ENCODE results near the gene FETUB. TPM values are rescaled to one million over a fixed set of nuclear protein-coding genes. Genes with fewer than 3 reads are reported as not detected.

Gene FETUB
- total and polyA plus RNA-seq, 2 donors (not counting 1 experiment from before 2014, with no cell fraction given): not detected

DNA sequence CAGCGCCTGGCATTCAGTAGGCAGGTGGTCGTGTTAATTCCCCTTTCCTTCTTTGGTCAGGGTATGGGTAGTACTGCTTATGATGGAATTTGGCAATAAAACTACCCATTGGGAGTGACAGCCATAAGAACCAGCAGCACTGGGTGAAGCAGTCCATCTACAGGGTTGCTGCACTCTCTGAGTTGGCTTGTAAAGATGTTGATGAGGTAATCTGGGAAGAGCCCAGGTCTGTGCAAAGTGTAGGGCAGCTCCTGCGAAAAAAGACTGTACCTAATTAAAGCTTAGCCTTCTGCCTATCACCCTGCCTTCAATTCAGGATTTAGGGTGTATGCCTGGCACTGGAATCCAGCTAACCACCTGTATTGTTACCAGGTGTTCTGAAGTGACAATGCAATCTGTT, 4.7 kb upstream of the FETUB start:
- DNase-seq: no peak
- CTCF ChIA-PET: interaction anchor here (1.9 kb wide), 1 partner anchor 21 kb away, joined by 4 read pairs; no protein-coding TSS in a partner anchor
- H3K4me1 Mint-ChIP-seq: no peaks in the 10 kb centered on the region
- Histone ChIP-seq H3K4me1 (ENCODE audit: control insufficient read depth in 2 of 2, insufficient read depth in 2 of 2, low read length in 2 of 2) (no peaks in the 10 kb centered on the region), H3K36me3 (replicated peaks in 1 of 2; ENCODE audit: control extremely low read depth in 1 of 2, control insufficient read depth in 1 of 2, extremely low read depth in 1 of 2, insufficient read depth in 2 of 2, low read length in 1 of 2) (no peaks in the 10 kb centered on the region), H3K27me3 (replicated peaks in 1 of 4; ENCODE audit: control extremely low read depth in 1 of 4, control insufficient read depth in 3 of 4, insufficient read depth in 4 of 4, low read length in 3 of 4) (peaks cover 0 to 13% (median 0%) of the 10 kb centered on the region in 4 experiments), H3K27ac (ENCODE audit: low read length in 2 of 2) (no peak overlapping the region), H3K9me3 (ENCODE audit: control extremely low read depth in 1 of 3, control insufficient read depth in 2 of 3, insufficient read depth in 1 of 3, low read length in 2 of 3) (peaks cover 0 to 3% (median 0%) of the 10 kb centered on the region in 3 donors), H3K4me3 (ENCODE audit: control extremely low read depth in 1 of 5, extremely low read depth in 1 of 5, insufficient read depth in 1 of 5, low read depth in 2 of 5, low read length in 4 of 5) (no peak overlapping the region), H2AFZ (ENCODE audit: insufficient read depth, low read depth, low read length, poor library complexity, severe bottlenecking) (no peak overlapping the region), H3K4me2 (replicated peaks; ENCODE audit: low read depth, low read length, poor library complexity, severe bottlenecking) (no peak overlapping the region), H3K9ac (ENCODE audit: low read length) (no peak overlapping the region), H3K79me2 (ENCODE audit: control insufficient read depth, insufficient read depth, low read length) (no peaks in the 10 kb centered on the region), H4K20me1 (ENCODE audit: control insufficient read depth, insufficient read depth, low read length, poor library complexity, severe bottlenecking) (no peaks in the 10 kb centered on the region)
- H3K27me3 Mint-ChIP-seq: peaks cover 10% of the 10 kb centered on the region
- 92% methylated on average over 2 of the region's 3 CpGs for WGBS (ENCODE audit: insufficient coverage)
- no peaks in the 10 kb centered on the region for H3K9me3 Mint-ChIP-seq (ENCODE audit: insufficient read depth)
- no peak overlapping the region for H3K4me3 Mint-ChIP-seq
- TF ChIP-seq, protein P1, sequence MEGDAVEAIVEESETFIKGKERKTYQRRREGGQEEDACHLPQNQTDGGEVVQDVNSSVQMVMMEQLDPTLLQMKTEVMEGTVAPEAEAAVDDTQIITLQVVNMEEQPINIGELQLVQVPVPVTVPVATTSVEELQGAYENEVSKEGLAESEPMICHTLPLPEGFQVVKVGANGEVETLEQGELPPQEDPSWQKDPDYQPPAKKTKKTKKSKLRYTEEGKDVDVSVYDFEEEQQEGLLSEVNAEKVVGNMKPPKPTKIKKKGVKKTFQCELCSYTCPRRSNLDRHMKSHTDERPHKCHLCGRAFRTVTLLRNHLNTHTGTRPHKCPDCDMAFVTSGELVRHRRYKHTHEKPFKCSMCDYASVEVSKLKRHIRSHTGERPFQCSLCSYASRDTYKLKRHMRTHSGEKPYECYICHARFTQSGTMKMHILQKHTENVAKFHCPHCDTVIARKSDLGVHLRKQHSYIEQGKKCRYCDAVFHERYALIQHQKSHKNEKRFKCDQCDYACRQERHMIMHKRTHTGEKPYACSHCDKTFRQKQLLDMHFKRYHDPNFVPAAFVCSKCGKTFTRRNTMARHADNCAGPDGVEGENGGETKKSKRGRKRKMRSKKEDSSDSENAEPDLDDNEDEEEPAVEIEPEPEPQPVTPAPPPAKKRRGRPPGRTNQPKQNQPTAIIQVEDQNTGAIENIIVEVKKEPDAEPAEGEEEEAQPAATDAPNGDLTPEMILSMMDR (IDR thresholded peaks at IDR 0.05): no peak
- no peak for TF ChIP-seq EZH2 (IDR thresholded peaks at IDR 0.05; ENCODE audit: borderline replicate concordance, insufficient read depth, low read depth, low read length, poor library complexity, severe bottlenecking)
- intact Hi-C loops (cut with micrococcal nuclease): no loop called here
- POLR2A ChIA-PET: no interaction called here
- ATAC-seq (ENCODE audit: low read depth): no peak
- no peak overlapping the region for H3K27ac Mint-ChIP-seq

DNA sequence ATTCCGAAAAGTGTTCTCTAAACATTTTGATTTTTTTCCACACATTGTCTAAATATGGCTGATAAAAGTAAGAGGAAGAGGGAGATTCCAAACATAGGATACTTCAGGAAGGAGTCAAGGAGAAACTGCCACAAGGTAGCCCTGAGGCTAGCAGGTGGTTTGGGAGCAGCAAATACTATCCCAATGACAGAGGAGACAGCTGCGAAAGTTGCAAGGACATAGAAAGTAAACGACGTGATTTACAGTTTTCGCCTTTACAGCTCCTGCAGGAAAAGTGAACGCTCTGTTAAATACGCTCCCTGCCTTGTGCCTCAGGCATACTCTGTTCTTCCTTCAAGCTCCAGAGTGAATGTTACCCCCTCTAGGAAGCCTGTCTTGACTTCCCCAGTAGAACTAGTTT, 3.7 kb upstream of the FETUB start:
- no peak for TF ChIP-seq EZH2 (IDR thresholded peaks at IDR 0.05; ENCODE audit: borderline replicate concordance, insufficient read depth, low read depth, low read length, poor library complexity, severe bottlenecking)
- TF ChIP-seq, protein P1 (IDR thresholded peaks at IDR 0.05): no peak
- ChIA-PET POLR2A (no interaction called here), CTCF (interaction anchor here (1.9 kb wide), 1 partner anchor 22 kb away, joined by 4 read pairs; no protein-coding TSS in a partner anchor)
- DNase-seq (no peak), ATAC-seq (ENCODE audit: low read depth) (no peak)
- Histone ChIP-seq H3K4me3 (ENCODE audit: control extremely low read depth in 1 of 5, extremely low read depth in 1 of 5, insufficient read depth in 1 of 5, low read depth in 2 of 5, low read length in 4 of 5) (no peak overlapping the region), H3K4me2 (replicated peaks; ENCODE audit: low read depth, low read length, poor library complexity, severe bottlenecking) (no peak overlapping the region), H3K9ac (ENCODE audit: low read length) (no peak overlapping the region), H3K9me3 (ENCODE audit: control extremely low read depth in 1 of 3, control insufficient read depth in 2 of 3, insufficient read depth in 1 of 3, low read length in 2 of 3) (peaks cover 0 to 3% (median 0%) of the 10 kb centered on the region in 3 donors), H3K27ac (ENCODE audit: low read length in 2 of 2) (no peak overlapping the region), H3K27me3 (replicated peaks in 1 of 4; ENCODE audit: control extremely low read depth in 1 of 4, control insufficient read depth in 3 of 4, insufficient read depth in 4 of 4, low read length in 3 of 4) (peaks cover 0 to 13% (median 0%) of the 10 kb centered on the region in 4 experiments), H4K20me1 (ENCODE audit: control insufficient read depth, insufficient read depth, low read length, poor library complexity, severe bottlenecking) (no peaks in the 10 kb centered on the region), H3K36me3 (replicated peaks in 1 of 2; ENCODE audit: control extremely low read depth in 1 of 2, control insufficient read depth in 1 of 2, extremely low read depth in 1 of 2, insufficient read depth in 2 of 2, low read length in 1 of 2) (no peaks in the 10 kb centered on the region), H3K79me2 (ENCODE audit: control insufficient read depth, insufficient read depth, low read length) (no peaks in the 10 kb centered on the region), H2AFZ (ENCODE audit: insufficient read depth, low read depth, low read length, poor library complexity, severe bottlenecking) (no peak overlapping the region), H3K4me1 (ENCODE audit: control insufficient read depth in 2 of 2, insufficient read depth in 2 of 2, low read length in 2 of 2) (no peaks in the 10 kb centered on the region)
- Mint-ChIP-seq H3K4me1 (no peaks in the 10 kb centered on the region), H3K27ac (no peak overlapping the region), H3K9me3 (ENCODE audit: insufficient read depth) (no peaks in the 10 kb centered on the region), H3K27me3 (peaks cover 10% of the 10 kb centered on the region), H3K4me3 (no peak overlapping the region)
- intact Hi-C loops (cut with micrococcal nuclease): no loop called here
- WGBS (ENCODE audit: insufficient coverage): 88% methylated on average over 6 of the region's 7 CpGs
